GM13977 (cell line): ENCODE measurements around the gene SLX4IP.
A peak's percentile ranks its signal among the peaks of the same experiment; 100 is the strongest.

Experiments
- DNase-seq: peaks from one replicate; pipeline ENCODE4 v3.0.0; 2012; ENCODE audit warnings: low spot score
- CTCF ChIP-seq: IDR thresholded peaks from 2 replicates; pipeline ENCODE4 v1.5.1; 2012; ENCODE audit warnings: mild to moderate bottlenecking, control low read depth; ENCODE audit not compliant: insufficient read depth; ENCODE audit errors: extremely low read depth, missing control alignments
- in situ Hi-C: fragments of 300-500 bp; cut with MboI; formaldehyde crosslinking; loops from one replicate; pipeline ENCODE4 v1.12.0; 2022; ENCODE audit warnings: low sequenced_read_pairs, low pct_unique_long_range_greater_than_20kb, mixed read lengths, inconsistent platforms; ENCODE audit not compliant: unreplicated experiment

Gene SLX4IP

GRCh38 chr20:10527781-10528180 is 92.7 kb downstream of the SLX4IP start:
- no peak for TF ChIP-seq CTCF
- in situ Hi-C loops, result no loop called here

DNA sequence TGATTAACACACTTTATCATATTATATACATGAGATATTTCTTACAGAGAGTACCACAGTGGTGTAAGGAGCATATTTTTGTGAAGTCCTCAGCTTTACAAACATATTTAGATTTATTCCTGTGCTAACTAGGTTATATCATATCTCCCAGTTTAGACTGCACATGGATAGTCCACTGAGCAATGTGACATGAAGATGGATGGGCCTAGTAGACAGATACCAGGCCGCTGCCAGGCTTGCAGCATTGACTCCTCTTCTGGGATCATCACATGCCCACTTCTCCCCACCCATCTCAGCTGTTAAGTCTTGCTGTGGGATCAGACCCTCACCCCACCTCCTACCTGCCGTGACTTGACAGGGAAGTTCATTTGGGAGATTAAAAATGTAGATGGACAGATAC is 95.8 kb downstream of the SLX4IP start:
- TF ChIP-seq CTCF, result no peak
- in situ Hi-C loops, result no loop called here
- DNase-seq, result no peak

More at GRCh38 chr20:10527781-10528180, 92.7 kb downstream of the SLX4IP start:
- no peak for DNase-seq

DNA sequence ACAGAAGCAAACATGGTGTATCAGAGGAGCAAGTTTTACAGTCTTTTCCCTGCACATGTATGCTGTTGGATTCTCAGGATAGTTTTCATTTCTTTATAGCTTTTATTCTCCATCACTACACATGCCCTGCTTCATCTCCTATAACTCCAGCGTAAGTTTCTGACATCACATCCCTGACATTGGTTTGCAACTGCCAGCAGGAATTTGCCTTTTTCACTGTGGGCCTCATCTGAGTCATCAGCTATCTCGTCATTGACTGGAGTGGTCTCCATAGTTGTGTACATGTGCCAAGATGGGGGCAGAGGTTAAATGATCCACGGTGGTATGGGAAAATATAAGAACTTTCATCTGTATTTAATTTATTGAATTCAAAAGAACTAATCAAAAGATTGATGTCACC is 96.7 kb downstream of the SLX4IP start:
- in situ Hi-C loops, result no loop called here
- no peak for DNase-seq
- TF ChIP-seq CTCF, result no peak

DNA sequence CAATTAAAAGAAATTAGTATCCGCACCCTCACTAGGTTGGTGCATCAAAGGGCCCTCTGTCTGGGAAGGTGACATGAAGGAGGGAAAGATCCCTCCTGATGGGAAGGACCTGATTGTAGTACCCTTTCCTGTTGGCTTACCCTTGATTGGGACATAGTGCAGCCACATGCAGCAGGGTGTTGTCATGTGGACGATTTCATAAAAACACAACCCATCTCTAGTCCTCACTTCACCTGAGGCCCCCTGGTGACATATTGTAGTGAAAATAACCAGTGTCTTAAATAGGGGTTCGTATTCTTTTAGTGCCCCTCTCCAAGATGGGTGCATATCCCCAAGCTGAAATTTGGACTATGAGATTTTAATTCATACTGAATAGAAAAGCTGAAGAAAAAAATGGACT is 97.3 kb downstream of the SLX4IP start:
- no peak for TF ChIP-seq CTCF
- in situ Hi-C loops, result no loop called here
- no peak for DNase-seq

- peak; percentile 74 for TF ChIP-seq CTCF
- DNase-seq, result no peak
- in situ Hi-C loops, result no loop called here
Measured at GRCh38 chr20:10536531-10536930, 101.4 kb downstream of the SLX4IP start.

GRCh38 chr20:10537850-10538480 is 102.9 kb downstream of the SLX4IP start:
- in situ Hi-C loops, result no loop called here
- no peak for TF ChIP-seq CTCF
- no peak for DNase-seq
